ENCODE results near the gene IGFALS.

IGFALS gene

GRCh38 chr16:1781254-1781653 lies 12.3 kb downstream of the IGFALS start:
- no peaks in the 10 kb centered on the region for H3K27me3 ChIP-seq (ENCODE audit: insufficient read depth, low read depth)
- peaks cover 14% of the 10 kb centered on the region for H3K4me1 ChIP-seq (ENCODE audit: low read depth, poor library complexity, severe bottlenecking)
- no peak for TF ChIP-seq CTCF (conservative IDR thresholded peaks at IDR 0.05; ENCODE audit: low read depth, low read length)
- no peaks in the 10 kb centered on the region for H4K20me1 ChIP-seq (ENCODE audit: insufficient read depth)
- H2AFZ ChIP-seq (ENCODE audit: low read depth): no peak overlapping the region
- no peak overlapping the region for H3K27ac ChIP-seq
- H3K4me2 ChIP-seq: peak overlapping the region; percentile 66
- no peaks in the 10 kb centered on the region for H3K36me3 ChIP-seq (ENCODE audit: insufficient read depth)
- H3K4me3 ChIP-seq (IDR thresholded peaks at IDR 0.05; ENCODE audit: insufficient read depth, low read depth, low read length): no peak overlapping the region
- no peak overlapping the region; the same call in 1 of the 2 replicates for H3K9ac ChIP-seq
- peaks cover 42% of the 10 kb centered on the region for H3K79me2 ChIP-seq (ENCODE audit: insufficient read depth, low read depth)

- TF ChIP-seq CTCF (conservative IDR thresholded peaks at IDR 0.05; ENCODE audit: low read depth, low read length): no peak
- peak overlapping the region; percentile 66; the same call in 1 of the 2 replicates for H3K4me2 ChIP-seq
Measured at GRCh38 chr16:1780677-1781072, 12.8 kb downstream of the IGFALS start.

GRCh38 chr16:1779741-1780676 lies 13.5 kb downstream of the IGFALS start:
- no peak overlapping the region for H3K4me3 ChIP-seq (IDR thresholded peaks at IDR 0.05; ENCODE audit: insufficient read depth, low read depth, low read length)
- H3K27ac ChIP-seq: no peak overlapping the region
- H3K9ac ChIP-seq: no peak overlapping the region
- no peaks in the 10 kb centered on the region for H3K36me3 ChIP-seq (ENCODE audit: insufficient read depth)
- peaks cover 16% of the 10 kb centered on the region for H3K4me1 ChIP-seq (ENCODE audit: low read depth, poor library complexity, severe bottlenecking)
- no peak for TF ChIP-seq CTCF (conservative IDR thresholded peaks at IDR 0.05; ENCODE audit: low read depth, low read length)
- no peak overlapping the region for H2AFZ ChIP-seq (ENCODE audit: low read depth)
- no peaks in the 10 kb centered on the region for H4K20me1 ChIP-seq (ENCODE audit: insufficient read depth)
- H3K27me3 ChIP-seq (ENCODE audit: insufficient read depth, low read depth): no peaks in the 10 kb centered on the region
- H3K79me2 ChIP-seq (ENCODE audit: insufficient read depth, low read depth): peaks cover 34% of the 10 kb centered on the region
- no peak overlapping the region for H3K4me2 ChIP-seq

More at GRCh38 chr16:1780677-1781072, 12.8 kb downstream of the IGFALS start:
- Histone ChIP-seq H3K36me3 (ENCODE audit: insufficient read depth) (no peaks in the 10 kb centered on the region), H2AFZ (ENCODE audit: low read depth) (no peak overlapping the region), H3K27me3 (ENCODE audit: insufficient read depth, low read depth) (no peaks in the 10 kb centered on the region), H3K4me1 (ENCODE audit: low read depth, poor library complexity, severe bottlenecking) (peaks cover 14% of the 10 kb centered on the region), H3K4me3 (IDR thresholded peaks at IDR 0.05; ENCODE audit: insufficient read depth, low read depth, low read length) (no peak overlapping the region), H4K20me1 (ENCODE audit: insufficient read depth) (no peaks in the 10 kb centered on the region), H3K27ac (no peak overlapping the region), H3K9ac (no peak overlapping the region), H3K79me2 (ENCODE audit: insufficient read depth, low read depth) (peaks cover 36% of the 10 kb centered on the region)

- peaks cover 22% of the 10 kb centered on the region for H3K4me1 ChIP-seq (ENCODE audit: low read depth, poor library complexity, severe bottlenecking)
- no peak overlapping the region for H3K4me3 ChIP-seq (IDR thresholded peaks at IDR 0.05; ENCODE audit: insufficient read depth, low read depth, low read length)
- TF ChIP-seq CTCF (conservative IDR thresholded peaks at IDR 0.05; ENCODE audit: low read depth, low read length): no peak
Measured at GRCh38 chr16:1779234-1779701, 14.2 kb downstream of the IGFALS start.

More at GRCh38 chr16:1779234-1779701, 14.2 kb downstream of the IGFALS start:
- H4K20me1 ChIP-seq (ENCODE audit: insufficient read depth): no peaks in the 10 kb centered on the region
- H3K79me2 ChIP-seq (ENCODE audit: insufficient read depth, low read depth): peaks cover 34% of the 10 kb centered on the region
- no peak overlapping the region for H3K9ac ChIP-seq
- H3K27ac ChIP-seq: no peak overlapping the region
- H3K36me3 ChIP-seq (ENCODE audit: insufficient read depth): no peaks in the 10 kb centered on the region
- H2AFZ ChIP-seq (ENCODE audit: low read depth): no peak overlapping the region
- no peak overlapping the region for H3K4me2 ChIP-seq
- no peaks in the 10 kb centered on the region for H3K27me3 ChIP-seq (ENCODE audit: insufficient read depth, low read depth)
